WTC11 (cell line): ENCODE results near the gene SGK2. TPM values are rescaled to one million over a fixed set of nuclear protein-coding genes. Genes with fewer than 3 reads are reported as not detected.

Experiments used
- ATAC-seq: fragments of 200-7000 bp; cut with Tn5 transposase; 2 replicates; pipeline ENCODE4 v1.10.0; 2021; ENCODE audit warnings: mild to moderate bottlenecking, moderate library complexity
- CTCF ChIA-PET: fragments of 300-600 bp; sonication (Branson Sonifier 250); formaldehyde crosslinking; loops from one replicate; lab custom pipeline; 2021; ENCODE audit warnings: antibody characterized with exemption; lab: Charles Lee
- POLR2A ChIA-PET: fragments of 350-600 bp; sonication (Branson Sonifier 250); formaldehyde crosslinking; loops from one replicate; lab custom pipeline; 2021; ENCODE audit warnings: antibody characterized with exemption; lab: Charles Lee
- DNase-seq: peaks from one replicate; pipeline ENCODE4 v3.0.0; 2021; ENCODE audit warnings: low spot score
- H3K27ac Mint-ChIP-seq: 2 replicates; pipeline ENCODE4 v1.8.0; 2021; ENCODE audit warnings: mixed read lengths
- H3K27me3 Mint-ChIP-seq: 2 replicates; pipeline ENCODE4 v1.8.0; 2021; ENCODE audit warnings: low read depth, mild to moderate bottlenecking, moderate library complexity, mixed read lengths
- H3K36me3 Mint-ChIP-seq: 2 replicates; pipeline ENCODE4 v1.8.0; 2021; ENCODE audit warnings: mixed read lengths
- H3K4me1 Mint-ChIP-seq: 2 replicates; pipeline ENCODE4 v1.8.0; 2022; ENCODE audit warnings: mixed read lengths
- H3K4me3 Mint-ChIP-seq: 2 replicates; pipeline ENCODE4 v1.8.0; 2021; ENCODE audit warnings: mild to moderate bottlenecking, moderate library complexity, mixed read lengths
- H3K9me3 Mint-ChIP-seq: 2 replicates; pipeline ENCODE4 v1.8.0; 2021; ENCODE audit warnings: mixed read lengths
- GABPB1 ChIP-seq: sonication (generic); formaldehyde crosslinking; IDR thresholded peaks from 2 replicates; pipeline ENCODE4 v1.8.1; 2023; ENCODE audit warnings: mild to moderate bottlenecking, missing genetic modification reagents
- GTF2I ChIP-seq: fragments of 250-450 bp; sonication (Bioruptor Pico); conservative IDR thresholded peaks from 2 replicates; pipeline ENCODE4 v1.4.0; 2021; ENCODE audit warnings: mild to moderate bottlenecking
- SP1 ChIP-seq: sonication (generic); formaldehyde crosslinking; conservative IDR thresholded peaks from 2 replicates; pipeline ENCODE4 v1.8.1; 2022; ENCODE audit warnings: missing genetic modification reagents
- ZNF138 ChIP-seq: sonication (generic); formaldehyde crosslinking; conservative IDR thresholded peaks from 2 replicates; pipeline ENCODE4 v1.8.1; 2022; ENCODE audit warnings: mild to moderate bottlenecking, moderate library complexity, missing genetic modification reagents
- ZNF219 ChIP-seq: sonication (generic); formaldehyde crosslinking; IDR thresholded peaks from 2 replicates; pipeline ENCODE4 v1.8.0; 2023; ENCODE audit warnings: missing genetic modification reagents, mild to moderate bottlenecking, borderline replicate concordance
- ZNF671 ChIP-seq: fragments of 250-450 bp; sonication (Bioruptor Pico); IDR thresholded peaks from 2 replicates; pipeline ENCODE4 v1.8.0; 2021; ENCODE audit warnings: mild to moderate bottlenecking
- total RNA-seq: library from RNA; stranded (reverse); gene quantifications from 3 replicates; pipeline ENCODE4 v1.2.3, GENCODE V29; 2021
- TF ChIP-seq, protein P1 (sequence below): fragments of 250-450 bp; sonication (Bioruptor Pico); IDR thresholded peaks from 2 replicates; pipeline ENCODE4 v1.9.0; 2021; ENCODE audit warnings: mild to moderate bottlenecking, borderline replicate concordance
- TF ChIP-seq, protein P2 (sequence below): sonication (generic); formaldehyde crosslinking; IDR thresholded peaks from 2 replicates; pipeline ENCODE4 v1.8.0; 2022; ENCODE audit warnings: mild to moderate bottlenecking, missing genetic modification reagents
- TF ChIP-seq, protein P3 (sequence below): sonication (generic); formaldehyde crosslinking; IDR thresholded peaks from 2 replicates; pipeline ENCODE4 v1.8.1; 2022; ENCODE audit warnings: low read depth, missing genetic modification reagents, borderline replicate concordance
- TF ChIP-seq, protein P4 (sequence below): sonication (generic); formaldehyde crosslinking; IDR thresholded peaks from 2 replicates; pipeline ENCODE4 v1.8.0; 2023; ENCODE audit warnings: mild to moderate bottlenecking, missing genetic modification reagents
- TF ChIP-seq, protein P5 (sequence below): fragments of 200-600 bp; IDR thresholded peaks from 2 replicates; pipeline ENCODE4 v1.8.0; 2022; ENCODE audit warnings: antibody characterized with exemption
- TF ChIP-seq, protein P6 (sequence below): fragments of 250-450 bp; sonication (Bioruptor Pico); IDR thresholded peaks from 2 replicates; pipeline ENCODE4 v1.8.0; 2021; ENCODE audit warnings: mild to moderate bottlenecking
- TF ChIP-seq, protein P7 (sequence below): sonication (generic); formaldehyde crosslinking; IDR thresholded peaks from 2 replicates; pipeline ENCODE4 v1.8.0; 2022; ENCODE audit warnings: mild to moderate bottlenecking, missing genetic modification reagents

Gene SGK2
- total RNA-seq, 1 experiment from 2014 or later: 0.74 TPM

DNA sequence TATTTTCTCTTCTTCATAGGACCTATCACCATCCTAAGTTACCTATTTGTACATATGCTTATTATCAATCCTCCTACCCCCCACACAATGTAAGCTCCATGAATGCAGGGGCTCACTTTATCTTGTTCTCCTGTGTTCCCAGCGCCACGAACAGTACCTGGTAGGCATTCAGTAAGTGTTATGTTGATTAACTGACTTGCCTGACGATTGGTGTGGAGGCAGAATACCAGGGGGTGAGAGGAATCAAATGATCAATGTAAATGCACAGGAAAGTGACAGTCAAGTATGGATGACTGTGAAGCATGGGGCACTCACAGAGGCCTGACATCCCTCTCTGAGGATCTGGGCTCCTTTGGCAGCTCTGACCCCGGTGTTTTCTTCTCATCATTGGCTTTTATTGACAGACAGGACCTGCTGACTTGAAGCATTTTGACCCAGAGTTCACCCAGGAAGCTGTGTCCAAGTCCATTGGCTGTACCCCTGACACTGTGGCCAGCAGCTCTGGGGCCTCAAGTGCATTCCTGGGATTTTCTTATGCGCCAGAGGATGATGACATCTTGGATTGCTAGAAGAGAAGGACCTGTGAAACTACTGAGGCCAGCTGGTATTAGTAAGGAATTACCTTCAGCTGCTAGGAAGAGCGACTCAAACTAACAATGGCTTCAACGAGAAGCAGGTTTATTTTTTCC lies 25.8 kb downstream of the SGK2 start:
- ATAC-seq: peak; percentile 39; the same call in 1 of the 2 replicates
- H3K27ac Mint-ChIP-seq: no peak overlapping the region

DNA sequence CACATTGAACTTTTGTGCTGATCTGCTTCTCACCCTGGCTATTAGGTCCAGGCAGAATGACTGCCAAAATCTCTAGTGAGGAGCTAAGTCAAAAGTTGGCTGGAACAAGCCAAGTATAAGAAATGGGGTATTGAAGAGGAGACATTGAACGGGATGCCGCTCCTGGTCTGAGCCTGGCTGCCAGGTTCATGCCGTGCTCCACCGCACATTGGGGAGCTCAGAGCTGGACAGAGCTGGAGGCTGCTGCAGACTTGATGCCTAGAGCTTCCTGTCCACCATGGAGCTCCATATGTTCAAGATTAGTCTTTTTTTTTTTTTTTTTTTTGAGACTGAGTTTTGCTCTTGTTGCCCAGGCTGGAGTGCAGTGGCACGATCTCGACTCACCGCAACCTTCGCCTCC lies 27.8 kb downstream of the SGK2 start:
- ChIA-PET CTCF (interaction anchor here (0.7 to 0.9 kb wide), 2 partner anchors 49 to 122 kb away, joined by 3 to 4 read pairs; no protein-coding TSS in a partner anchor), POLR2A (interaction anchor here (0.5 to 0.6 kb wide), 2 partner anchors 27 to 32 kb away, joined by 3 read pairs; no protein-coding TSS in a partner anchor)
- Mint-ChIP-seq H3K27me3 (no peaks in the 10 kb centered on the region), H3K36me3 (no peaks in the 10 kb centered on the region), H3K9me3 (no peaks in the 10 kb centered on the region), H3K4me3 (no peak overlapping the region), H3K27ac (no peak overlapping the region), H3K4me1 (peaks cover 20% of the 10 kb centered on the region)
- DNase-seq (no peak), ATAC-seq (no peak)
- no peak for TF ChIP-seq ZNF671 (CRISPR knock-in tag)
- TF ChIP-seq, protein P1, sequence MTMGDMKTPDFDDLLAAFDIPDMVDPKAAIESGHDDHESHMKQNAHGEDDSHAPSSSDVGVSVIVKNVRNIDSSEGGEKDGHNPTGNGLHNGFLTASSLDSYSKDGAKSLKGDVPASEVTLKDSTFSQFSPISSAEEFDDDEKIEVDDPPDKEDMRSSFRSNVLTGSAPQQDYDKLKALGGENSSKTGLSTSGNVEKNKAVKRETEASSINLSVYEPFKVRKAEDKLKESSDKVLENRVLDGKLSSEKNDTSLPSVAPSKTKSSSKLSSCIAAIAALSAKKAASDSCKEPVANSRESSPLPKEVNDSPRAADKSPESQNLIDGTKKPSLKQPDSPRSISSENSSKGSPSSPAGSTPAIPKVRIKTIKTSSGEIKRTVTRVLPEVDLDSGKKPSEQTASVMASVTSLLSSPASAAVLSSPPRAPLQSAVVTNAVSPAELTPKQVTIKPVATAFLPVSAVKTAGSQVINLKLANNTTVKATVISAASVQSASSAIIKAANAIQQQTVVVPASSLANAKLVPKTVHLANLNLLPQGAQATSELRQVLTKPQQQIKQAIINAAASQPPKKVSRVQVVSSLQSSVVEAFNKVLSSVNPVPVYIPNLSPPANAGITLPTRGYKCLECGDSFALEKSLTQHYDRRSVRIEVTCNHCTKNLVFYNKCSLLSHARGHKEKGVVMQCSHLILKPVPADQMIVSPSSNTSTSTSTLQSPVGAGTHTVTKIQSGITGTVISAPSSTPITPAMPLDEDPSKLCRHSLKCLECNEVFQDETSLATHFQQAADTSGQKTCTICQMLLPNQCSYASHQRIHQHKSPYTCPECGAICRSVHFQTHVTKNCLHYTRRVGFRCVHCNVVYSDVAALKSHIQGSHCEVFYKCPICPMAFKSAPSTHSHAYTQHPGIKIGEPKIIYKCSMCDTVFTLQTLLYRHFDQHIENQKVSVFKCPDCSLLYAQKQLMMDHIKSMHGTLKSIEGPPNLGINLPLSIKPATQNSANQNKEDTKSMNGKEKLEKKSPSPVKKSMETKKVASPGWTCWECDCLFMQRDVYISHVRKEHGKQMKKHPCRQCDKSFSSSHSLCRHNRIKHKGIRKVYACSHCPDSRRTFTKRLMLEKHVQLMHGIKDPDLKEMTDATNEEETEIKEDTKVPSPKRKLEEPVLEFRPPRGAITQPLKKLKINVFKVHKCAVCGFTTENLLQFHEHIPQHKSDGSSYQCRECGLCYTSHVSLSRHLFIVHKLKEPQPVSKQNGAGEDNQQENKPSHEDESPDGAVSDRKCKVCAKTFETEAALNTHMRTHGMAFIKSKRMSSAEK: no peak
- no peak for TF ChIP-seq ZNF138 (CRISPR knock-in tag)
- TF ChIP-seq, protein P2, sequence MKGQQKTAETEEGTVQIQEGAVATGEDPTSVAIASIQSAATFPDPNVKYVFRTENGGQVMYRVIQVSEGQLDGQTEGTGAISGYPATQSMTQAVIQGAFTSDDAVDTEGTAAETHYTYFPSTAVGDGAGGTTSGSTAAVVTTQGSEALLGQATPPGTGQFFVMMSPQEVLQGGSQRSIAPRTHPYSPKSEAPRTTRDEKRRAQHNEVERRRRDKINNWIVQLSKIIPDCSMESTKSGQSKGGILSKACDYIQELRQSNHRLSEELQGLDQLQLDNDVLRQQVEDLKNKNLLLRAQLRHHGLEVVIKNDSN (CRISPR knock-in tag): no peak
- TF ChIP-seq SP1 (CRISPR knock-in tag): no peak
- TF ChIP-seq, protein P3, sequence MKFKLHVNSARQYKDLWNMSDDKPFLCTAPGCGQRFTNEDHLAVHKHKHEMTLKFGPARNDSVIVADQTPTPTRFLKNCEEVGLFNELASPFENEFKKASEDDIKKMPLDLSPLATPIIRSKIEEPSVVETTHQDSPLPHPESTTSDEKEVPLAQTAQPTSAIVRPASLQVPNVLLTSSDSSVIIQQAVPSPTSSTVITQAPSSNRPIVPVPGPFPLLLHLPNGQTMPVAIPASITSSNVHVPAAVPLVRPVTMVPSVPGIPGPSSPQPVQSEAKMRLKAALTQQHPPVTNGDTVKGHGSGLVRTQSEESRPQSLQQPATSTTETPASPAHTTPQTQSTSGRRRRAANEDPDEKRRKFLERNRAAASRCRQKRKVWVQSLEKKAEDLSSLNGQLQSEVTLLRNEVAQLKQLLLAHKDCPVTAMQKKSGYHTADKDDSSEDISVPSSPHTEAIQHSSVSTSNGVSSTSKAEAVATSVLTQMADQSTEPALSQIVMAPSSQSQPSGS (CRISPR knock-in tag): no peak

More for the DNA sequence above, 25.8 kb downstream of the SGK2 start:
- ChIA-PET POLR2A (no interaction called here), CTCF (interaction anchor here (1.3 to 1.4 kb wide), 2 partner anchors 13 to 47 kb away, joined by 3 read pairs; no protein-coding TSS in a partner anchor)
- Mint-ChIP-seq H3K36me3 (no peaks in the 10 kb centered on the region), H3K4me3 (no peak overlapping the region), H3K4me1 (peaks cover 12% of the 10 kb centered on the region), H3K9me3 (no peaks in the 10 kb centered on the region), H3K27me3 (no peaks in the 10 kb centered on the region)
- no peak for DNase-seq
- TF ChIP-seq GABPB1 (0 out of 2 replicates have a peak, but pooled peaks have one; percentile 32), GTF2I (CRISPR knock-in tag) (no peak), ZNF219 (no peak)
- TF ChIP-seq, protein P4, sequence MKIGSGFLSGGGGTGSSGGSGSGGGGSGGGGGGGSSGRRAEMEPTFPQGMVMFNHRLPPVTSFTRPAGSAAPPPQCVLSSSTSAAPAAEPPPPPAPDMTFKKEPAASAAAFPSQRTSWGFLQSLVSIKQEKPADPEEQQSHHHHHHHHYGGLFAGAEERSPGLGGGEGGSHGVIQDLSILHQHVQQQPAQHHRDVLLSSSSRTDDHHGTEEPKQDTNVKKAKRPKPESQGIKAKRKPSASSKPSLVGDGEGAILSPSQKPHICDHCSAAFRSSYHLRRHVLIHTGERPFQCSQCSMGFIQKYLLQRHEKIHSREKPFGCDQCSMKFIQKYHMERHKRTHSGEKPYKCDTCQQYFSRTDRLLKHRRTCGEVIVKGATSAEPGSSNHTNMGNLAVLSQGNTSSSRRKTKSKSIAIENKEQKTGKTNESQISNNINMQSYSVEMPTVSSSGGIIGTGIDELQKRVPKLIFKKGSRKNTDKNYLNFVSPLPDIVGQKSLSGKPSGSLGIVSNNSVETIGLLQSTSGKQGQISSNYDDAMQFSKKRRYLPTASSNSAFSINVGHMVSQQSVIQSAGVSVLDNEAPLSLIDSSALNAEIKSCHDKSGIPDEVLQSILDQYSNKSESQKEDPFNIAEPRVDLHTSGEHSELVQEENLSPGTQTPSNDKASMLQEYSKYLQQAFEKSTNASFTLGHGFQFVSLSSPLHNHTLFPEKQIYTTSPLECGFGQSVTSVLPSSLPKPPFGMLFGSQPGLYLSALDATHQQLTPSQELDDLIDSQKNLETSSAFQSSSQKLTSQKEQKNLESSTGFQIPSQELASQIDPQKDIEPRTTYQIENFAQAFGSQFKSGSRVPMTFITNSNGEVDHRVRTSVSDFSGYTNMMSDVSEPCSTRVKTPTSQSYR (CRISPR knock-in tag): no peak
- TF ChIP-seq, protein P5, sequence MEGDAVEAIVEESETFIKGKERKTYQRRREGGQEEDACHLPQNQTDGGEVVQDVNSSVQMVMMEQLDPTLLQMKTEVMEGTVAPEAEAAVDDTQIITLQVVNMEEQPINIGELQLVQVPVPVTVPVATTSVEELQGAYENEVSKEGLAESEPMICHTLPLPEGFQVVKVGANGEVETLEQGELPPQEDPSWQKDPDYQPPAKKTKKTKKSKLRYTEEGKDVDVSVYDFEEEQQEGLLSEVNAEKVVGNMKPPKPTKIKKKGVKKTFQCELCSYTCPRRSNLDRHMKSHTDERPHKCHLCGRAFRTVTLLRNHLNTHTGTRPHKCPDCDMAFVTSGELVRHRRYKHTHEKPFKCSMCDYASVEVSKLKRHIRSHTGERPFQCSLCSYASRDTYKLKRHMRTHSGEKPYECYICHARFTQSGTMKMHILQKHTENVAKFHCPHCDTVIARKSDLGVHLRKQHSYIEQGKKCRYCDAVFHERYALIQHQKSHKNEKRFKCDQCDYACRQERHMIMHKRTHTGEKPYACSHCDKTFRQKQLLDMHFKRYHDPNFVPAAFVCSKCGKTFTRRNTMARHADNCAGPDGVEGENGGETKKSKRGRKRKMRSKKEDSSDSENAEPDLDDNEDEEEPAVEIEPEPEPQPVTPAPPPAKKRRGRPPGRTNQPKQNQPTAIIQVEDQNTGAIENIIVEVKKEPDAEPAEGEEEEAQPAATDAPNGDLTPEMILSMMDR: no peak
- TF ChIP-seq, protein P6, sequence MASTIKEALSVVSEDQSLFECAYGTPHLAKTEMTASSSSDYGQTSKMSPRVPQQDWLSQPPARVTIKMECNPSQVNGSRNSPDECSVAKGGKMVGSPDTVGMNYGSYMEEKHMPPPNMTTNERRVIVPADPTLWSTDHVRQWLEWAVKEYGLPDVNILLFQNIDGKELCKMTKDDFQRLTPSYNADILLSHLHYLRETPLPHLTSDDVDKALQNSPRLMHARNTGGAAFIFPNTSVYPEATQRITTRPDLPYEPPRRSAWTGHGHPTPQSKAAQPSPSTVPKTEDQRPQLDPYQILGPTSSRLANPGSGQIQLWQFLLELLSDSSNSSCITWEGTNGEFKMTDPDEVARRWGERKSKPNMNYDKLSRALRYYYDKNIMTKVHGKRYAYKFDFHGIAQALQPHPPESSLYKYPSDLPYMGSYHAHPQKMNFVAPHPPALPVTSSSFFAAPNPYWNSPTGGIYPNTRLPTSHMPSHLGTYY (CRISPR knock-in tag): no peak
- TF ChIP-seq, protein P7, sequence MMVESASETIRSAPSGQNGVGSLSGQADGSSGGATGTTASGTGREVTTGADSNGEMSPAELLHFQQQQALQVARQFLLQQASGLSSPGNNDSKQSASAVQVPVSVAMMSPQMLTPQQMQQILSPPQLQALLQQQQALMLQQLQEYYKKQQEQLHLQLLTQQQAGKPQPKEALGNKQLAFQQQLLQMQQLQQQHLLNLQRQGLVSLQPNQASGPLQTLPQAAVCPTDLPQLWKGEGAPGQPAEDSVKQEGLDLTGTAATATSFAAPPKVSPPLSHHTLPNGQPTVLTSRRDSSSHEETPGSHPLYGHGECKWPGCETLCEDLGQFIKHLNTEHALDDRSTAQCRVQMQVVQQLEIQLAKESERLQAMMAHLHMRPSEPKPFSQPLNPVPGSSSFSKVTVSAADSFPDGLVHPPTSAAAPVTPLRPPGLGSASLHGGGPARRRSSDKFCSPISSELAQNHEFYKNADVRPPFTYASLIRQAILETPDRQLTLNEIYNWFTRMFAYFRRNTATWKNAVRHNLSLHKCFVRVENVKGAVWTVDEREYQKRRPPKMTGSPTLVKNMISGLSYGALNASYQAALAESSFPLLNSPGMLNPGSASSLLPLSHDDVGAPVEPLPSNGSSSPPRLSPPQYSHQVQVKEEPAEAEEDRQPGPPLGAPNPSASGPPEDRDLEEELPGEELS (CRISPR knock-in tag): no peak
